GM23338 (cell line): Measurements from ENCODE around the gene GJA10. TPM values are rescaled to one million over a fixed set of nuclear protein-coding genes. Genes with fewer than 3 reads are reported as not detected.

Experiments used
- ATAC-seq: fragments of 200-7000 bp; cut with Tn5 transposase; 3 replicates; pipeline ENCODE4 v1.9.1; 2020
- DNase-seq: peaks from one replicate; pipeline ENCODE4 v3.0.0-alpha.2; 2015; ENCODE audit warnings: low spot score
- H2AFZ ChIP-seq: fragments of 200-600 bp; sonication (generic); 2 replicates; pipeline ENCODE4 v1.8.0; 2016; ENCODE audit warnings: antibody characterized with exemption, mild to moderate bottlenecking, moderate library complexity
- H3F3A ChIP-seq: fragments of 200-600 bp; sonication (generic); replicated peaks from 2 replicates; pipeline ENCODE4 v1.8.0; 2017; ENCODE audit warnings: antibody characterized with exemption, mixed run types, low read depth
- H3K27ac ChIP-seq: fragments of 200-600 bp; sonication (generic); 2 replicates; pipeline ENCODE4 v1.6.1; 2016; ENCODE audit warnings: low read depth
- H3K27me3 ChIP-seq: fragments of 200-600 bp; sonication (generic); 2 replicates; pipeline ENCODE4 v1.8.0; 2016; ENCODE audit warnings: mild to moderate bottlenecking, mixed run types, moderate library complexity; ENCODE audit not compliant: insufficient read depth
- H3K36me3 ChIP-seq: fragments of 200-600 bp; sonication (generic); 2 replicates; pipeline ENCODE4 v1.8.0; 2016; ENCODE audit warnings: mild to moderate bottlenecking; ENCODE audit not compliant: insufficient read depth
- H3K4me1 ChIP-seq: fragments of 200-600 bp; sonication (generic); 2 replicates; pipeline ENCODE4 v1.8.0; 2016; ENCODE audit warnings: mild to moderate bottlenecking, moderate library complexity; ENCODE audit not compliant: insufficient read depth
- H3K4me2 ChIP-seq: fragments of 200-600 bp; sonication (generic); 2 replicates; pipeline ENCODE4 v1.7.1; 2017; ENCODE audit warnings: mixed run types
- H3K4me3 ChIP-seq: fragments of 200-600 bp; sonication (generic); 2 replicates; pipeline ENCODE4 v1.6.1; 2016; ENCODE audit warnings: mixed run types
- H3K79me2 ChIP-seq: fragments of 200-600 bp; sonication (generic); replicated peaks from 2 replicates; pipeline ENCODE4 v1.8.0; 2017; ENCODE audit warnings: mild to moderate bottlenecking; ENCODE audit not compliant: insufficient read depth
- H3K9me2 ChIP-seq: fragments of 200-600 bp; sonication (generic); 2 replicates; pipeline ENCODE4 v1.8.0; 2017; ENCODE audit not compliant: insufficient read depth
- H4K20me1 ChIP-seq: fragments of 200-600 bp; sonication (generic); replicated peaks from 2 replicates; pipeline ENCODE4 v1.8.0; 2017; ENCODE audit warnings: mild to moderate bottlenecking; ENCODE audit not compliant: insufficient read depth
- H3K27ac Mint-ChIP-seq: 2 replicates; pipeline ENCODE4 v1.8.0; 2020; ENCODE audit warnings: inconsistent platforms, mild to moderate bottlenecking, moderate library complexity, mixed read lengths
- H3K27me3 Mint-ChIP-seq: 3 replicates; pipeline ENCODE4 v1.8.0; 2022; ENCODE audit warnings: low read depth, mild to moderate bottlenecking, moderate library complexity, mixed read lengths, inconsistent platforms; ENCODE audit not compliant: insufficient read depth, poor library complexity
- H3K36me3 Mint-ChIP-seq: 3 replicates; pipeline ENCODE4 v1.8.0; 2021; ENCODE audit warnings: low read depth, mild to moderate bottlenecking, inconsistent platforms, moderate library complexity, mixed read lengths
- H3K4me1 Mint-ChIP-seq: 3 replicates; pipeline ENCODE4 v1.8.0; 2020; ENCODE audit warnings: mild to moderate bottlenecking, inconsistent platforms, mixed read lengths
- H3K4me3 Mint-ChIP-seq: 3 replicates; pipeline ENCODE4 v1.8.0; 2021; ENCODE audit warnings: moderate library complexity, mild to moderate bottlenecking, inconsistent platforms, mixed read lengths
- H3K9me3 Mint-ChIP-seq: 3 replicates; pipeline ENCODE4 v1.8.0; 2020; ENCODE audit warnings: moderate library complexity, mild to moderate bottlenecking, inconsistent platforms, mixed read lengths
- CREB1 ChIP-seq: fragments of 250-450 bp; sonication (Bioruptor Pico); IDR thresholded peaks from 2 replicates; pipeline ENCODE4 v1.5.0; 2020; ENCODE audit warnings: low read depth, mild to moderate bottlenecking, moderate library complexity
- CTCF ChIP-seq, 2 experiments: fragments of 200-600 bp in 1 of 2; sonication (generic) in 1 of 2; conservative IDR thresholded peaks; 2 replicates each; pipeline versions ENCODE4 v1.5.1 to v1.6.1; 2016 to 2017; ENCODE audit warnings: antibody characterized with exemption in 2 of 2, low read depth in 2 of 2, mild to moderate bottlenecking in 2 of 2, moderate library complexity in 1 of 2
- ETS1 ChIP-seq: IDR thresholded peaks from 2 replicates; pipeline ENCODE4 v1.6.1; 2016; ENCODE audit warnings: antibody characterized with exemption
- EZH2 ChIP-seq: fragments of 200-600 bp; sonication (generic); IDR thresholded peaks from one replicate; pipeline ENCODE4 v1.8.0; 2017; ENCODE audit warnings: antibody characterized with exemption, mild to moderate bottlenecking, low read depth; ENCODE audit not compliant: unreplicated experiment
- EZH2phosphoT487 ChIP-seq: fragments of 200-600 bp; sonication (generic); IDR thresholded peaks from one replicate; pipeline ENCODE4 v1.8.1; 2018; ENCODE audit warnings: antibody characterized with exemption; ENCODE audit not compliant: unreplicated experiment
- JUNB ChIP-seq: IDR thresholded peaks from one replicate; pipeline ENCODE4 v1.6.1; 2016; ENCODE audit warnings: antibody characterized with exemption; ENCODE audit not compliant: unreplicated experiment
- NANOG ChIP-seq: IDR thresholded peaks from 2 replicates; pipeline ENCODE4 v1.6.1; 2016; ENCODE audit warnings: antibody characterized with exemption, borderline replicate concordance
- POLR2AphosphoS5 ChIP-seq: IDR thresholded peaks from 2 replicates; pipeline ENCODE4 v1.6.1; 2016; ENCODE audit warnings: antibody characterized with exemption, low read depth
- REST ChIP-seq: IDR thresholded peaks from one replicate; pipeline ENCODE4 v1.6.1; 2018; ENCODE audit warnings: antibody characterized with exemption; ENCODE audit not compliant: unreplicated experiment
- STAT1 ChIP-seq: IDR thresholded peaks from one replicate; pipeline ENCODE4 v1.6.1; 2016; ENCODE audit warnings: antibody characterized with exemption; ENCODE audit not compliant: unreplicated experiment
- ZNF114 ChIP-seq: fragments of 250-450 bp; sonication (Bioruptor Pico); IDR thresholded peaks from 2 replicates; pipeline ENCODE4 v1.5.0; 2020; ENCODE audit warnings: mild to moderate bottlenecking, moderate library complexity
- ZNF331 ChIP-seq: fragments of 250-450 bp; sonication (Bioruptor Pico); IDR thresholded peaks from 2 replicates; pipeline ENCODE4 v1.5.0; 2020; ENCODE audit warnings: low read depth, mild to moderate bottlenecking, moderate library complexity
- ZNF462 ChIP-seq: fragments of 250-450 bp; sonication (Bioruptor Pico); IDR thresholded peaks from 2 replicates; pipeline ENCODE4 v1.5.0; 2020; ENCODE audit warnings: mild to moderate bottlenecking, moderate library complexity
- polyA plus RNA-seq: library from polyadenylated mRNA; unstranded; fragments of >200 nt; fragmentation: Nextera tagmentation; extraction: Ambion mirVana; gene quantifications from 2 replicates; pipeline ENCODE4 v1.2.1, GENCODE V29; 2016
- total RNA-seq: library from RNA; depleted of rRNA; stranded (reverse); fragments of >200 nt; shearing (Covaris generic); gene quantifications from 2 replicates; pipeline ENCODE4 v1.2.3, GENCODE V29; 2014

Gene GJA10
- total and polyA plus RNA-seq, 2 experiments from 2014 or later: not detected

- no peaks in the 10 kb centered on the region for H3K27me3 ChIP-seq
- no peak for DNase-seq
- peaks cover 5% of the 10 kb centered on the region for H3K27me3 Mint-ChIP-seq
- H4K20me1 ChIP-seq: no peaks in the 10 kb centered on the region
- peaks cover under 1% of the 10 kb centered on the region; the same call in 2 of the 3 replicates for H3K4me1 Mint-ChIP-seq
- no peaks in the 10 kb centered on the region for H3K79me2 ChIP-seq
- no peaks in the 10 kb centered on the region for H3F3A ChIP-seq
- no peaks in the 10 kb centered on the region for H3K36me3 Mint-ChIP-seq
- TF ChIP-seq ETS1 (no peak), ZNF114 (CRISPR knock-in tag) (no peak), ZNF462 (CRISPR knock-in tag) (no peak), NANOG (no peak), CREB1 (CRISPR knock-in tag) (no peak), STAT1 (no peak), CTCF (conservative IDR thresholded peaks at IDR 0.05; ENCODE audit: low read depth in 2 of 2) (no peak), POLR2AphosphoS5 (no peak), EZH2 (no peak), ZNF331 (no peak), EZH2phosphoT487 (no peak), REST (no peak), JUNB (no peak)
- no peaks in the 10 kb centered on the region for H3K9me2 ChIP-seq
- H3K27ac Mint-ChIP-seq: no peak overlapping the region
- no peaks in the 10 kb centered on the region for H3K4me1 ChIP-seq
- no peak overlapping the region for H3K4me3 ChIP-seq
- H3K27ac ChIP-seq: no peak overlapping the region
- no peak overlapping the region for H3K4me3 Mint-ChIP-seq
- ATAC-seq: no peak
- H3K9me3 Mint-ChIP-seq: no peaks in the 10 kb centered on the region
- H2AFZ ChIP-seq: no peak overlapping the region
- no peaks in the 10 kb centered on the region for H3K36me3 ChIP-seq
- no peak overlapping the region for H3K4me2 ChIP-seq
Observed at GRCh38 chr6:89924231-89924630, 30.0 kb downstream of the GJA10 start.
